Measurements from ENCODE around the gene SH3TC2.

SH3TC2 gene

DNA sequence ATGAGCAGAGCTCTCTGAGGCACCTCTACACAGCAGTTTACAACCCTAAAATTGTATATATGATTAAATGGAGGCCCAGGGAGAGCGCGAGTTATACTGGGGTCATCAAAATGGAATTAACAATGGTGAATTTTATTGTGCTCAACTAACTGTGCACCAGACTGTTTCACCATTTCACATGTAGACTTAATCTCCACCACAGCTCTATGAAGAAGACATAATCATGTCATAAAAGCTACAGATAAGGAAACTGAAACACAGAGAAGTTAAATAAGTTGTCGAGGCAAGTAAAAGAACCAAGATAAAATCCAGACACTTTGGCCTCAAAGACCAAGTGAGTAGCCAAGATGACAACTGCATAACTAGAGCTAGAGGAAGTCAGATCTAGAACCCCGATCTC lies 1.5 kb downstream of the SH3TC2 start (continued):
- TF ChIP-seq ZSCAN23 (tag by site-specific recombination; IDR thresholded peaks at IDR 0.05) (no peak), ZNF138 (tag by site-specific recombination; IDR thresholded peaks at IDR 0.05; ENCODE audit: borderline replicate concordance) (no peak), ZFP41 (tag by site-specific recombination; IDR thresholded peaks at IDR 0.05; ENCODE audit: borderline replicate concordance) (no peak), ZNF658 (tag by site-specific recombination; IDR thresholded peaks at IDR 0.05) (no peak), YY2 (tag by site-specific recombination; IDR thresholded peaks at IDR 0.05) (no peak), SCRT2 (tag by site-specific recombination; IDR thresholded peaks at IDR 0.05) (no peak), ZNF211 (tag by site-specific recombination; IDR thresholded peaks at IDR 0.05; ENCODE audit: low read depth) (no peak), OSR2 (tag by site-specific recombination; IDR thresholded peaks at IDR 0.05) (no peak)

DNA sequence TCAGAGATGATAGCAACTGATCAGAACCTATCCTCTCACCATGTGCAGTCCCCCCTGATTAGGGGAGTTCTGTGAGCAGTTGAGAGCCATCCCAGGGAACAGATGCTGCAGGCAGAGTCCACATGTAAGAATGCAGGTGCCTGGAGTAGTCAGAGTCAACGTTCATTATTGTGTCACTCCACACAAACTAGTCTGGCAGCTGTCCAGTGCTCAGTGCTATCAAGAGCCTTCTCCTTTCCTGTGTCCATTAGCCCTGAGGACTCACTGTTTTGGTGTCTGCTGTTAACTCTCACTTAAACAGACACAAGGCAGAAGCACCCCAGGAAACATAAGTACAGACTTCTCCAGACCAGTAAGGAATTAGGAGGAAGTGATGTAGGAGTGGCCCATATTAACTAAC lies 2.5 kb downstream of the SH3TC2 start:
- no peaks in the 10 kb centered on the region for H3K4me1 ChIP-seq (ENCODE audit: control insufficient read depth, insufficient read depth, low read length)
- ChIA-PET POLR2A (no interaction called here), CTCF (interaction anchor here (0.7 kb wide), 1 partner anchor 330 kb away, joined by 4 read pairs; no protein-coding TSS in a partner anchor)
- no peaks in the 10 kb centered on the region for H3K36me3 ChIP-seq (ENCODE audit: control insufficient read depth in 2 of 2, insufficient read depth in 1 of 2, low read length in 2 of 2)
- no peak for TF ChIP-seq ZNF146 (tag by site-specific recombination; IDR thresholded peaks at IDR 0.05)
- TF ChIP-seq KLF16 (tag by site-specific recombination; IDR thresholded peaks at IDR 0.05): no peak
- no peak for TF ChIP-seq ZNF610 (tag by site-specific recombination; IDR thresholded peaks at IDR 0.05; ENCODE audit: borderline replicate concordance)
- no peak for TF ChIP-seq ZFHX2 (tag by site-specific recombination; conservative IDR thresholded peaks at IDR 0.05)
- no peak for TF ChIP-seq ZNF600 (tag by site-specific recombination; IDR thresholded peaks at IDR 0.05)
- no peak for TF ChIP-seq ZNF521 (tag by site-specific recombination; IDR thresholded peaks at IDR 0.05)
- no peak for TF ChIP-seq ZNF354C (tag by site-specific recombination; IDR thresholded peaks at IDR 0.05; ENCODE audit: borderline replicate concordance, low read depth)
- no peak overlapping the region for H3K27ac ChIP-seq (ENCODE audit: extremely low read depth, low read depth, low read length)
- H3K9me3 ChIP-seq (ENCODE audit: control insufficient read depth, insufficient read depth, low read depth, low read length): no peaks in the 10 kb centered on the region
- no peak overlapping the region for H3K4me3 ChIP-seq (ENCODE audit: low read depth, low read length)

GRCh38 chr5:149056616-149057165 lies 6.2 kb downstream of the SH3TC2 start:
- H3K4me3 ChIP-seq (ENCODE audit: low read depth, low read length): no peak overlapping the region
- H3K36me3 ChIP-seq (ENCODE audit: control insufficient read depth in 2 of 2, insufficient read depth in 1 of 2, low read length in 2 of 2): no peaks in the 10 kb centered on the region
- no peak overlapping the region for H3K27ac ChIP-seq (ENCODE audit: extremely low read depth, low read depth, low read length)
- TF ChIP-seq ZNF513 (tag by site-specific recombination; IDR thresholded peaks at IDR 0.05): no peak
- TF ChIP-seq ZNF148 (tag by site-specific recombination; IDR thresholded peaks at IDR 0.05; ENCODE audit: borderline replicate concordance): no peak
- no peak for TF ChIP-seq ZNF311 (tag by site-specific recombination; IDR thresholded peaks at IDR 0.05; ENCODE audit: borderline replicate concordance)
- TF ChIP-seq ZNF510 (tag by site-specific recombination; IDR thresholded peaks at IDR 0.05; ENCODE audit: insufficient replicate concordance): no peak
- TF ChIP-seq ZNF626 (tag by site-specific recombination; IDR thresholded peaks at IDR 0.05): no peak
- no peak for TF ChIP-seq ZNF561 (tag by site-specific recombination; IDR thresholded peaks at IDR 0.05; ENCODE audit: borderline replicate concordance)
- no peak for TF ChIP-seq ZNF660 (tag by site-specific recombination; IDR thresholded peaks at IDR 0.05)
- TF ChIP-seq SP2 (tag by site-specific recombination; IDR thresholded peaks at IDR 0.05): no peak
- no peaks in the 10 kb centered on the region for H3K9me3 ChIP-seq (ENCODE audit: control insufficient read depth, insufficient read depth, low read depth, low read length)
- no peaks in the 10 kb centered on the region for H3K4me1 ChIP-seq (ENCODE audit: control insufficient read depth, insufficient read depth, low read length)
- POLR2A ChIA-PET: no interaction called here
- CTCF ChIA-PET: interaction anchor here (0.6 to 1.7 kb wide), 4 partner anchors 22 to 611 kb away, joined by 3 to 8 read pairs (median 4); no protein-coding TSS in a partner anchor

Measured in HEK293 (cell line).